HL-60 (cell line): ENCODE measurements around the gene KCNG1.

ENCODE experiments used
- CTCF ChIP-seq: IDR thresholded peaks from one replicate; pipeline ENCODE4 v1.5.1; 2011; ENCODE audit warnings: low read length, control low read depth, inconsistent platforms; ENCODE audit not compliant: insufficient read depth
- POLR2AphosphoS5 ChIP-seq: IDR thresholded peaks from 2 replicates; pipeline ENCODE4 v1.6.1; 2012; ENCODE audit warnings: low read depth

GRCh38 chr20:51010932-51011331 lies 12.0 kb downstream of the KCNG1 start:
- no peak for TF ChIP-seq POLR2AphosphoS5
- no peak for TF ChIP-seq CTCF
